Hepatocyte (in vitro differentiated cells): ENCODE results near the gene MST1R. TPM values are rescaled to one million over a fixed set of nuclear protein-coding genes. Genes with fewer than 3 reads are reported as not detected.

ENCODE experiments used
- DNase-seq: peaks from one replicate; pipeline ENCODE4 v3.0.0-alpha.2; 2016; ENCODE audit warnings: low spot score
- H2AFZ ChIP-seq: fragments of 200-600 bp; sonication (generic); 2 replicates; pipeline ENCODE4 v1.6.0; 2016; ENCODE audit warnings: antibody characterized with exemption, mild to moderate bottlenecking
- H3K27ac ChIP-seq: fragments of 200-600 bp; sonication (generic); 2 replicates; pipeline ENCODE4 v1.5.1; 2016; ENCODE audit warnings: mild to moderate bottlenecking
- H3K27me3 ChIP-seq: fragments of 200-600 bp; sonication (generic); 2 replicates; pipeline ENCODE4 v1.6.1; 2016
- H3K36me3 ChIP-seq: fragments of 200-600 bp; sonication (generic); replicated peaks from 2 replicates; pipeline ENCODE4 v1.5.1; 2016; ENCODE audit warnings: low read depth; ENCODE audit not compliant: insufficient read depth
- H3K4me1 ChIP-seq: fragments of 200-600 bp; sonication (generic); 2 replicates; pipeline ENCODE4 v1.5.1; 2016; ENCODE audit warnings: mild to moderate bottlenecking, moderate library complexity; ENCODE audit not compliant: insufficient read depth
- H3K4me2 ChIP-seq: fragments of 200-600 bp; sonication (generic); 2 replicates; pipeline ENCODE4 v1.6.0; 2016
- H3K4me3 ChIP-seq: fragments of 200-600 bp; sonication (generic); 2 replicates; pipeline ENCODE4 v1.5.1; 2016; ENCODE audit warnings: mild to moderate bottlenecking
- H3K79me2 ChIP-seq: fragments of 200-600 bp; sonication (generic); 2 replicates; pipeline ENCODE4 v1.6.0; 2017; ENCODE audit warnings: mild to moderate bottlenecking
- H3K9me2 ChIP-seq: fragments of 200-600 bp; sonication (generic); replicated peaks from 2 replicates; pipeline ENCODE4 v1.6.0; 2017; ENCODE audit warnings: mild to moderate bottlenecking; ENCODE audit not compliant: insufficient read depth
- H3K9me3 ChIP-seq: fragments of 200-600 bp; sonication (generic); 2 replicates; pipeline ENCODE4 v1.5.1; 2016; ENCODE audit warnings: low read depth, mild to moderate bottlenecking
- H4K20me1 ChIP-seq: fragments of 200-600 bp; sonication (generic); 2 replicates; pipeline ENCODE4 v1.6.0; 2016; ENCODE audit warnings: mild to moderate bottlenecking; ENCODE audit not compliant: insufficient read depth, poor library complexity, severe bottlenecking
- EZH2 ChIP-seq: fragments of 200-600 bp; sonication (generic); IDR thresholded peaks from 2 replicates; pipeline ENCODE4 v1.6.1; 2016; ENCODE audit warnings: antibody characterized with exemption, mild to moderate bottlenecking, borderline replicate concordance
- EZH2phosphoT487 ChIP-seq: fragments of 200-600 bp; sonication (generic); IDR thresholded peaks from one replicate; pipeline ENCODE4 v1.6.1; 2018; ENCODE audit warnings: antibody characterized with exemption, mild to moderate bottlenecking, low read depth, moderate library complexity; ENCODE audit not compliant: unreplicated experiment, severe bottlenecking
- WGBS: methylation state at CpG from one replicate; pipeline ENCODE4 v1.1.6; 2016; ENCODE audit warnings: low lambda C conversion rate; ENCODE audit errors: missing lambda C conversion rate; 5-methylcytosine and 5-hydroxymethylcytosine counted together
- polyA plus RNA-seq: library from polyadenylated mRNA; unstranded; fragments of >200 nt; fragmentation: Nextera tagmentation; extraction: Ambion mirVana; gene quantifications from 2 replicates; pipeline ENCODE4 v1.2.1, GENCODE V29; 2016
- total RNA-seq: library from RNA; depleted of rRNA; stranded (reverse); fragments of >200 nt; gene quantifications from 2 replicates; pipeline ENCODE4 v1.2.3, GENCODE V29; 2014
- TF ChIP-seq, protein P1 (sequence below): fragments of 200-600 bp; sonication (generic); IDR thresholded peaks from 2 replicates; pipeline ENCODE4 v1.5.1; 2016; ENCODE audit warnings: antibody characterized with exemption, mild to moderate bottlenecking; ENCODE audit not compliant: poor library complexity

The MST1R gene
- total and polyA plus RNA-seq, 2 experiments from 2014 or later = 5.3 to 8.7 TPM

DNA sequence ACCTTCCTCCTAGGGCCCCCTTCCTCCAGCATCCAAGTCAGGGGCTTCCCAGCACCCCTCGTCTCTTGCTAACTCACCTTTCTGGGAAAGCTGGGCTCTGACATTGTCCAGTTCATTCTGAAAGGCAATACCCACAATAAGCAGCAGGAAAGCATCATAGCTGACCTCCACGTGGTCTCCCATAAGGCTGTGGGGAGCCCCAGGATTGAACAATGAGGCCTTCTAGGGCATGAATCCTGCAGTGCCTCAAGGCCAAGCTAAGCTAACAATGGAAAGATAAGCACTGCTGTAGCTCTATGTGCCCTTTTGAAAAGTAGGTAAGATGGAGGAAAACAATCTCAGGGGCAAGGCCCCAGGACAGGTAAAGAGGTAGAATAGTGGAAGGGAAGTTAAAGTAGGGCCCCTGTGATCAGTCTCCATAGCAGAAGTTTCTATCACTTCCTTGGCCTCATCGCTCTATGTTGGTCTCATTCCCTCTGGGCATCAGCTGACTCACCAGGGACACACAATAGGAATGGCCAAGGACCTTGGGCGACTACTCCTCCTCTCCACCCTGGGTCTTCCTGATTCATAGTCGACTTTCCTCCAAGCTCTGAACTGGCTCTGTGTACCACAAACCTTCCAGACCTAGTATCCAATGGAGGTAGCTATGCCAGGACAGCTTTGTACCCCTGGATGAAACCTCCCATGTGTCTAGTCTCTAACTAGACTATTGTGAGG is 59.0 kb downstream of the MST1R start:
- no peak overlapping the region for H3K4me2 ChIP-seq
- peaks cover under 1% of the 10 kb centered on the region for H3K4me1 ChIP-seq
- H3K79me2 ChIP-seq = no peaks in the 10 kb centered on the region
- H3K9me3 ChIP-seq = no peaks in the 10 kb centered on the region
- WGBS = 74% methylated on average over 5 of the region's 5 CpGs
- no peak overlapping the region for H3K27ac ChIP-seq
- peak; percentile 4 for DNase-seq
- no peaks in the 10 kb centered on the region for H4K20me1 ChIP-seq
- H3K27me3 ChIP-seq = no peaks in the 10 kb centered on the region
- no peaks in the 10 kb centered on the region for H3K9me2 ChIP-seq
- no peak overlapping the region for H2AFZ ChIP-seq
- TF ChIP-seq EZH2 = no peak
- TF ChIP-seq EZH2phosphoT487 = no peak
- TF ChIP-seq, protein P1, sequence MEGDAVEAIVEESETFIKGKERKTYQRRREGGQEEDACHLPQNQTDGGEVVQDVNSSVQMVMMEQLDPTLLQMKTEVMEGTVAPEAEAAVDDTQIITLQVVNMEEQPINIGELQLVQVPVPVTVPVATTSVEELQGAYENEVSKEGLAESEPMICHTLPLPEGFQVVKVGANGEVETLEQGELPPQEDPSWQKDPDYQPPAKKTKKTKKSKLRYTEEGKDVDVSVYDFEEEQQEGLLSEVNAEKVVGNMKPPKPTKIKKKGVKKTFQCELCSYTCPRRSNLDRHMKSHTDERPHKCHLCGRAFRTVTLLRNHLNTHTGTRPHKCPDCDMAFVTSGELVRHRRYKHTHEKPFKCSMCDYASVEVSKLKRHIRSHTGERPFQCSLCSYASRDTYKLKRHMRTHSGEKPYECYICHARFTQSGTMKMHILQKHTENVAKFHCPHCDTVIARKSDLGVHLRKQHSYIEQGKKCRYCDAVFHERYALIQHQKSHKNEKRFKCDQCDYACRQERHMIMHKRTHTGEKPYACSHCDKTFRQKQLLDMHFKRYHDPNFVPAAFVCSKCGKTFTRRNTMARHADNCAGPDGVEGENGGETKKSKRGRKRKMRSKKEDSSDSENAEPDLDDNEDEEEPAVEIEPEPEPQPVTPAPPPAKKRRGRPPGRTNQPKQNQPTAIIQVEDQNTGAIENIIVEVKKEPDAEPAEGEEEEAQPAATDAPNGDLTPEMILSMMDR = no peak
- H3K36me3 ChIP-seq = no peaks in the 10 kb centered on the region
- H3K4me3 ChIP-seq = no peak overlapping the region

DNA sequence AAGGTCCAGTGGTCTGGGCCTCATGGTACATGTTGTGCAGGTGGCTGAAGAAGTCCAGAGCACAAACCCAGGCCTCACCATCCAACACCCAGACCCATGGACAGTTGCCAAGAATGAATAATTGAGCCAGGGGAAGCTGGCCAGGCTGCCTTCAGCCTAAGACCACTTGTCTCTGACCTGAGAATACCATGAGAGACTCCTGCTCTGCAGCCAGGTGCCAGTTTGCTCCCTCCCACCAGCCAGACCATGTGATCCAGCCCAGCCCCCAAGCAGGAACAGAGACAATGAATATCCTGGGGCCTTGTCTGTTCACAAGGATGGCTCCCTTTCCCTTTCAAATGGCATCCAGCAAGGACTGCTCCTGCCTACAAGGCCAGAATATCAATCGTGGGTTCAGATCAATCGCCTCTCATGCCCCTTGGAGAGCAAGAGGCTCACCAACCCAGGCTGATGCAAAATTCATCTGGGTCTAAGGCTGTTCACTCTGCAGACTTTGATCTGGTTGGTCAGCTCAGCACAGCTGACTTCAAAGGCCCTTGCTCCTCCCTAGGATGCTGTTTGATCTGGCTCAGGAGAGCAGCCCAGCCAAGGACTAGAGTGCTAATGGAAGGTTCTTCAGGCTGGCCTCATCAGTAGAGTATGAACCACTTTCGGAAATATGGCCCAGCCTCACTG is 60.7 kb downstream of the MST1R start:
- Histone ChIP-seq H2AFZ (no peak overlapping the region), H3K9me2 (no peaks in the 10 kb centered on the region), H3K9me3 (no peaks in the 10 kb centered on the region), H3K79me2 (no peaks in the 10 kb centered on the region), H3K4me2 (no peak overlapping the region), H3K27ac (no peak overlapping the region), H3K4me3 (no peak overlapping the region), H3K27me3 (no peaks in the 10 kb centered on the region), H3K4me1 (peaks cover 4% of the 10 kb centered on the region), H4K20me1 (no peaks in the 10 kb centered on the region), H3K36me3 (no peaks in the 10 kb centered on the region)
- no peak for TF ChIP-seq EZH2
- TF ChIP-seq, protein P1 = no peak
- no peak for TF ChIP-seq EZH2phosphoT487
- DNase-seq = peak; percentile 3
- WGBS = 96% methylated on average over 3 of the region's 3 CpGs

DNA sequence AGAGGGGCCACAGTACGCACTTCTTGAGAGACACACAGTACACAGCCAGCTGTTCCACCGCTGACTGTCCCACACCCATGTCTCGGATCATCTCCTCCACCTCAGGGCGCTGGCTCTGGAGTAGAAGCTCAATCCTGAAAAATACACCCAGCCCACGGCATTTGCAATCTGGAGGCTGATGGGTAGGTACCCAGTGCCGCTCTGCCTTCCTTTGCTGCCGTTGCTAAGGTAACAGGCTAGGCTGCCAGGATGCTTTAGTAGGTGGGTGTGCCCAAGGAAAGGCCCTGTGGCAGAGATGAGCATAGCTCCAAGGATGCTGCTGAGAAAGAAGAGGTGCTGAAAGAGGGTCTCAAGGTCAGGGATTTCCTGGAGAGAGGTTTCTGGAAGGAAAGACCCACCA is 61.9 kb downstream of the MST1R start:
- H3K79me2 ChIP-seq = no peaks in the 10 kb centered on the region
- TF ChIP-seq EZH2 (no peak), EZH2phosphoT487 (no peak)
- TF ChIP-seq, protein P1 = no peak
- H3K4me2 ChIP-seq = no peak overlapping the region

More for the DNA sequence above, 61.9 kb downstream of the MST1R start:
- H3K9me2 ChIP-seq = no peaks in the 10 kb centered on the region
- H3K9me3 ChIP-seq = no peaks in the 10 kb centered on the region
- H3K4me3 ChIP-seq = no peak overlapping the region
- 95% methylated on average over 7 of the region's 7 CpGs for WGBS
- no peak overlapping the region for H2AFZ ChIP-seq
- no peak overlapping the region for H3K27ac ChIP-seq
- H3K4me1 ChIP-seq = peaks cover 4% of the 10 kb centered on the region
- H4K20me1 ChIP-seq = no peaks in the 10 kb centered on the region
- no peaks in the 10 kb centered on the region for H3K27me3 ChIP-seq
- no peaks in the 10 kb centered on the region for H3K36me3 ChIP-seq
- DNase-seq = no peak
